Liver (tissue), 9 donors: ENCODE results near the gene ECPAS. TPM values are rescaled to one million over a fixed set of nuclear protein-coding genes. Genes with fewer than 3 reads are reported as not detected.
A peak's percentile ranks its signal among the peaks of the same experiment; 100 is the strongest.

Experiments used
- DNase-seq: peaks from one replicate; pipeline ENCODE4 v3.0.0-alpha.2; 2017; ENCODE audit warnings: low spot score
- H3K27ac ChIP-seq, 2 donors: one replicate each; pipeline ENCODE4 v1.7.0; 2013; ENCODE audit warnings: inconsistent platforms in 2 of 2, low read length in 2 of 2, control low read depth in 1 of 2, low read depth in 1 of 2, mild to moderate bottlenecking in 1 of 2
- H3K27me3 ChIP-seq, 4 donors: one replicate each; pipeline versions ENCODE4 v1.6.1 to v1.7.0; 2013; ENCODE audit warnings: low read length in 3 of 4, inconsistent platforms in 1 of 4, mild to moderate bottlenecking in 1 of 4, moderate library complexity in 1 of 4; ENCODE audit not compliant: control insufficient read depth in 4 of 4, insufficient read depth in 4 of 4
- H3K36me3 ChIP-seq, 4 donors: one replicate each; pipeline versions ENCODE4 v1.6.1 to v1.7.0; 2013; ENCODE audit warnings: low read length in 3 of 4, mild to moderate bottlenecking in 3 of 4, low read depth in 1 of 4, moderate library complexity in 1 of 4; ENCODE audit not compliant: control insufficient read depth in 4 of 4, insufficient read depth in 3 of 4
- H3K4me1 ChIP-seq, 4 donors: one replicate each; pipeline versions ENCODE4 v1.6.1 to v1.7.0; 2013; ENCODE audit warnings: low read length in 3 of 4, mild to moderate bottlenecking in 3 of 4, moderate library complexity in 1 of 4; ENCODE audit not compliant: control insufficient read depth in 4 of 4, insufficient read depth in 4 of 4
- H3K4me3 ChIP-seq, 3 donors: one replicate each; pipeline versions ENCODE4 v1.6.1 to v1.7.0; 2013; ENCODE audit warnings: low read length in 3 of 3, control low read depth in 1 of 3, low read depth in 1 of 3, mild to moderate bottlenecking in 1 of 3
- H3K9ac ChIP-seq, 2 donors: one replicate each; pipeline ENCODE4 v1.7.0; 2013; ENCODE audit warnings: low read length in 2 of 2, mild to moderate bottlenecking in 2 of 2, moderate library complexity in 2 of 2, control low read depth in 1 of 2, low read depth in 1 of 2
- H3K9me3 ChIP-seq, 4 donors: one replicate each; pipeline versions ENCODE4 v1.6.1 to v1.7.0; 2013; ENCODE audit warnings: low read length in 3 of 4; ENCODE audit not compliant: control insufficient read depth in 4 of 4
- ATF3 ChIP-seq: IDR thresholded peaks from 2 replicates; pipeline ENCODE4 v1.6.1; 2016; ENCODE audit warnings: antibody characterized with exemption
- CTCF ChIP-seq: fragments of 150-350 bp; IDR thresholded peaks from 2 replicates; pipeline ENCODE4 v1.5.1; 2017; ENCODE audit warnings: improper control_type of control experiment, low read depth, low read length; ENCODE audit not compliant: missing input control
- EGR1 ChIP-seq, 2 donors: IDR thresholded peaks; 2 replicates each; pipeline ENCODE4 v1.6.1; 2016 to 2018; ENCODE audit warnings: antibody characterized with exemption in 2 of 2, low read depth in 2 of 2
- FOXA1 ChIP-seq: IDR thresholded peaks from 2 replicates; pipeline ENCODE4 v1.6.1; 2016; ENCODE audit warnings: antibody characterized with exemption
- FOXA2 ChIP-seq: IDR thresholded peaks from 2 replicates; pipeline ENCODE4 v1.6.1; 2016; ENCODE audit warnings: antibody characterized with exemption
- GABPA ChIP-seq, 2 donors: IDR thresholded peaks in 1 of 2; conservative IDR thresholded peaks in 1 of 2; 2 replicates each; pipeline ENCODE4 v1.6.1; 2016; ENCODE audit warnings: antibody characterized with exemption in 2 of 2, mild to moderate bottlenecking in 1 of 2, moderate library complexity in 1 of 2
- HNF4A ChIP-seq, 2 donors: conservative IDR thresholded peaks; 2 replicates each; pipeline ENCODE4 v1.6.1; 2016; ENCODE audit warnings: antibody characterized with exemption in 2 of 2, mild to moderate bottlenecking in 2 of 2
- HNF4G ChIP-seq: IDR thresholded peaks from 2 replicates; pipeline ENCODE4 v1.6.1; 2016; ENCODE audit warnings: antibody characterized with exemption
- JUND ChIP-seq, 2 donors: IDR thresholded peaks; 2 replicates each; pipeline ENCODE4 v1.6.1; 2016; ENCODE audit warnings: antibody characterized with exemption in 2 of 2
- MAX ChIP-seq: IDR thresholded peaks from 2 replicates; pipeline ENCODE4 v1.6.1; 2016; ENCODE audit warnings: antibody characterized with exemption
- NR2F2 ChIP-seq: IDR thresholded peaks from 2 replicates; pipeline ENCODE4 v1.6.1; 2016; ENCODE audit warnings: antibody characterized with exemption
- RAD21 ChIP-seq, 2 donors: IDR thresholded peaks; 2 replicates each; pipeline ENCODE4 v1.6.1; 2016; ENCODE audit warnings: antibody characterized with exemption in 2 of 2, mild to moderate bottlenecking in 2 of 2
- REST ChIP-seq: IDR thresholded peaks from 2 replicates; pipeline ENCODE4 v1.6.1; 2016; ENCODE audit warnings: antibody characterized with exemption, mild to moderate bottlenecking
- RXRA ChIP-seq, 2 donors: IDR thresholded peaks; 2 replicates each; pipeline ENCODE4 v1.6.1; 2017 to 2018; ENCODE audit warnings: antibody characterized with exemption in 2 of 2, mild to moderate bottlenecking in 1 of 2
- SP1 ChIP-seq: IDR thresholded peaks from 2 replicates; pipeline ENCODE4 v1.6.1; 2018; ENCODE audit warnings: antibody characterized with exemption, mild to moderate bottlenecking
- TAF1 ChIP-seq: conservative IDR thresholded peaks from 2 replicates; pipeline ENCODE4 v1.6.1; 2016; ENCODE audit warnings: antibody characterized with exemption, mild to moderate bottlenecking
- YY1 ChIP-seq: IDR thresholded peaks from 2 replicates; pipeline ENCODE4 v1.6.1; 2016; ENCODE audit warnings: antibody characterized with exemption, mild to moderate bottlenecking
- ZBTB33 ChIP-seq: IDR thresholded peaks from 2 replicates; pipeline ENCODE4 v1.6.1; 2016; ENCODE audit warnings: antibody characterized with exemption
- WGBS: extraction: QIAGEN DNeasy Blood & Tissue Kit; methylation state at CpG from one replicate; pipeline ENCODE4 v1.1.7; 2013; 5-methylcytosine and 5-hydroxymethylcytosine counted together
- polyA plus RNA-seq, 2 donors: library from polyadenylated mRNA; stranded (reverse) in 1 of 2; unstranded in 1 of 2; fragments of 200-250 nt in 1 of 2; fragments of >200 nt in 1 of 2; fragmentation: Nextera tagmentation in 1 of 2; extraction: Ambion mirVana in 1 of 2; gene quantifications; one replicate each; pipeline versions ENCODE4 v1.2.1 to v1.2.3, GENCODE V29; 2013 to 2015
- total RNA-seq, 2 donors: library from RNA; depleted of rRNA; stranded (reverse); fragments of >200 nt; gene quantifications; one replicate each; pipeline ENCODE4 v1.2.3, GENCODE V29; 2014
- donor health status: healthy.
- donor health status: healthy.
- donor health status: healthy.
- donor health status: healthy.
- donor health status: healthy.

ECPAS gene
- total and polyA plus RNA-seq, 4 donors = 14.7 to 60.8 (median 26.3) TPM

- Histone ChIP-seq H3K27me3 (no peaks in the 10 kb centered on the region), H3K4me1 (peaks cover 0 to 10% (median 5%) of the 10 kb centered on the region in 4 donors), H3K4me3 (peak overlapping the region; percentile 73 to 99 (median 76)), H3K27ac (peak overlapping the region; percentile 98), H3K9me3 (no peaks in the 10 kb centered on the region), H3K9ac (peak overlapping the region; percentile 72 to 75), H3K36me3 (no peaks in the 10 kb centered on the region)
- under 1% methylated on average over 4 of the region's 4 CpGs for WGBS
- no peak for DNase-seq
- no peak for TF ChIP-seq CTCF
- TF ChIP-seq RAD21 (IDR thresholded peaks at IDR 0.05) = peak in 1 of 2 donors; percentile 3
- peak in 1 of 2 donors; percentile 22 for TF ChIP-seq RXRA (IDR thresholded peaks at IDR 0.05)
Observed at GRCh38 chr9:111484572-111484894, 350 bp upstream of the ECPAS start.

- H3K27me3 ChIP-seq = no peaks in the 10 kb centered on the region
- H3K27ac ChIP-seq = peak overlapping the region; percentile 98
- H3K36me3 ChIP-seq = no peaks in the 10 kb centered on the region
- peak overlapping the region in 1 of 2 donors; percentile 72 for H3K9ac ChIP-seq
- no peaks in the 10 kb centered on the region for H3K9me3 ChIP-seq
- DNase-seq = peak; percentile 64
- TF ChIP-seq FOXA2 = no peak
- no peak for TF ChIP-seq FOXA1
- no peak for TF ChIP-seq GABPA (IDR thresholded peaks at IDR 0.05 in 1 of 2, conservative IDR thresholded peaks at IDR 0.05 in 1 of 2)
- no peak for TF ChIP-seq HNF4A (conservative IDR thresholded peaks at IDR 0.05)
- no peak for TF ChIP-seq EGR1 (IDR thresholded peaks at IDR 0.05; ENCODE audit: low read depth in 2 of 2)
- no peak for TF ChIP-seq RXRA (IDR thresholded peaks at IDR 0.05)
- no peak for TF ChIP-seq CTCF
- no peak for TF ChIP-seq ZBTB33
- no peak for TF ChIP-seq ATF3
- TF ChIP-seq SP1 = no peak
- TF ChIP-seq MAX = no peak
- TF ChIP-seq RAD21 (IDR thresholded peaks at IDR 0.05) = no peak
- no peak for TF ChIP-seq TAF1
- no peak for TF ChIP-seq REST
- no peak for TF ChIP-seq NR2F2
- no peak for TF ChIP-seq JUND (IDR thresholded peaks at IDR 0.05)
- TF ChIP-seq HNF4G = no peak
- no peak for TF ChIP-seq YY1
- peak overlapping the region in 2 of 3 donors; percentile 91 to 99 for H3K4me3 ChIP-seq
- peaks cover 0 to 10% (median 7%) of the 10 kb centered on the region in 4 donors for H3K4me1 ChIP-seq
- WGBS = under 1% methylated on average over 78 of the region's 78 CpGs
Observed at GRCh38 chr9:111483439-111483857, 735 bp downstream of the ECPAS start.
